ENCODE results near the gene SH3BP5L. TPM values are rescaled to one million over a fixed set of nuclear protein-coding genes. Genes with fewer than 3 reads are reported as not detected.

Gene SH3BP5L
- total and polyA plus RNA-seq, 2 of the 4 experiments (the other 2 are of a cell fraction), result 23.3 to 35.9 TPM

GRCh38 chr1:248837045-248837780 lies 11.5 kb upstream of the SH3BP5L start:
- no peak for DNase-seq
- POLR2A ChIA-PET (ENCODE audit: unreplicated experiment), result interaction anchor here (1.0 kb wide), 1 partner anchor 11 kb away, joined by 4 read pairs; the partner anchor contains the start of gene SH3BP5L
- no peak for TF ChIP-seq MAZ (IDR thresholded peaks at IDR 0.05; ENCODE audit: borderline replicate concordance, low read depth, low read length)
- no peak for TF ChIP-seq USF2 (IDR thresholded peaks at IDR 0.05; ENCODE audit: low read depth, low read length)
- no peak for TF ChIP-seq CTCF (conservative IDR thresholded peaks at IDR 0.05; ENCODE audit: low read depth, low read length)
- no peak for TF ChIP-seq CEBPB (IDR thresholded peaks at IDR 0.05; ENCODE audit: low read depth, low read length)
- TF ChIP-seq RAD21 (IDR thresholded peaks at IDR 0.05; ENCODE audit: low read length), result no peak
- no peak for TF ChIP-seq MAFK (IDR thresholded peaks at IDR 0.05; ENCODE audit: low read depth, low read length)
- TF ChIP-seq MXI1 (IDR thresholded peaks at IDR 0.05; ENCODE audit: borderline replicate concordance, low read depth, low read length), result no peak
- no peak for TF ChIP-seq SMC3 (IDR thresholded peaks at IDR 0.05; ENCODE audit: low read depth, low read length)
- TF ChIP-seq NFE2L2 (IDR thresholded peaks at IDR 0.05; ENCODE audit: low read depth, low read length), result no peak
- no peak for TF ChIP-seq FOS (IDR thresholded peaks at IDR 0.05; ENCODE audit: low read depth, low read length)
- TF ChIP-seq RCOR1 (IDR thresholded peaks at IDR 0.05; ENCODE audit: insufficient replicate concordance, low read length), result no peak
- no peak for TF ChIP-seq BHLHE40 (IDR thresholded peaks at IDR 0.05; ENCODE audit: low read depth, low read length)
- no peak for TF ChIP-seq CHD1 (IDR thresholded peaks at IDR 0.05; ENCODE audit: low read depth, low read length)
- no peak for TF ChIP-seq RFX5 (IDR thresholded peaks at IDR 0.05; ENCODE audit: low read depth, low read length)

More at GRCh38 chr1:248837045-248837780, 11.5 kb upstream of the SH3BP5L start:
- no peaks in the 10 kb centered on the region for H3K9me1 ChIP-seq (ENCODE audit: insufficient read depth, low read length)
- dilution Hi-C loops (cut with HindIII; ENCODE audit: low sequenced_read_pairs, unreplicated experiment) (no loop called here), in situ Hi-C loops (cut with MboI; ENCODE audit: low sequenced_read_pairs) (no loop called here), intact Hi-C loops (cut with micrococcal nuclease) (no loop called here)
- H3K79me1 ChIP-seq (ENCODE audit: low read depth in 1 of 2, low read length in 2 of 2), result peaks cover 16 to 27% of the 10 kb centered on the region in 2 experiments
- peaks cover 7% of the 10 kb centered on the region for H3K4me1 ChIP-seq (ENCODE audit: control insufficient read depth, insufficient read depth, low read length)
- no peak overlapping the region for H2AK9ac ChIP-seq (replicated peaks; ENCODE audit: low read depth, low read length, poor library complexity)
- H2BK120ac ChIP-seq (ENCODE audit: low read depth, low read length), result no peak overlapping the region
- no peak overlapping the region for H2BK20ac ChIP-seq (ENCODE audit: low read depth, low read length)
- no peak overlapping the region for H2AK5ac ChIP-seq (ENCODE audit: low read depth, low read length)
- H3K4me3 ChIP-seq (ENCODE audit: insufficient read depth, low read depth, low read length), result peak overlapping the region; percentile 62
- no peaks in the 10 kb centered on the region for H3K27me3 ChIP-seq (ENCODE audit: control insufficient read depth, insufficient read depth, low read length)
- no peak for ATAC-seq (ENCODE audit: low read depth)
- no peak overlapping the region for H4K5ac ChIP-seq (ENCODE audit: low read depth, low read length)
- no peak overlapping the region for H2BK5ac ChIP-seq (ENCODE audit: low read depth, low read length, poor library complexity, severe bottlenecking)
- no peak overlapping the region for H3K27ac ChIP-seq (ENCODE audit: insufficient read depth, low read length)
- CTCF ChIA-PET, result interaction anchor here (0.9 to 1.5 kb wide), 2 partner anchors 11 to 22 kb away, joined by 3 to 6 read pairs; partner anchors contain the start of genes SH3BP5L and ZNF692
- no peak overlapping the region for H3K14ac ChIP-seq (replicated peaks; ENCODE audit: low read depth, low read length)
- H3K56ac ChIP-seq (ENCODE audit: extremely low read depth, insufficient read depth, low read length), result no peak overlapping the region
- no peak overlapping the region for H3K4ac ChIP-seq (ENCODE audit: low read depth, low read length)
- BruUV-seq (replicated peaks), result no TSS peak
- no CpG with 5 or more reads among the region's 11 CpGs for WGBS, 2 experiments (ENCODE audit: extremely low coverage in 2 of 2, insufficient read length in 1 of 2)
- H4K20me1 ChIP-seq (ENCODE audit: insufficient read depth, low read length), result no peaks in the 10 kb centered on the region
- no peak overlapping the region for H3K18ac ChIP-seq (ENCODE audit: low read depth, low read length)
- peak overlapping the region; percentile 90 for H2AFZ ChIP-seq (replicated peaks; ENCODE audit: low read length, poor library complexity)
- peak overlapping the region; percentile 28; the same call in 1 of the 2 replicates for H3K23ac ChIP-seq (ENCODE audit: low read depth, low read length)
- H4K8ac ChIP-seq (ENCODE audit: low read depth in 2 of 2, low read length in 2 of 2), result peak overlapping the region; percentile 36 to 73; a peak in 2 of 4 replicates
- H2BK15ac ChIP-seq (ENCODE audit: low read depth, low read length), result no peak overlapping the region
- no peaks in the 10 kb centered on the region for H3K9me3 ChIP-seq (ENCODE audit: control insufficient read depth, insufficient read depth, low read length)
- peak overlapping the region; percentile 75 for H3K4me2 ChIP-seq (ENCODE audit: low read depth, low read length)
- no peaks in the 10 kb centered on the region for H3K36me3 ChIP-seq (ENCODE audit: control insufficient read depth, insufficient read depth, low read length)
- H3K9ac ChIP-seq (ENCODE audit: low read depth, low read length), result peak overlapping the region; percentile 36; the same call in 1 of the 2 replicates
- H4K91ac ChIP-seq (ENCODE audit: insufficient read depth, low read depth, low read length), result no peak overlapping the region; the same call in 1 of the 2 replicates

Data from IMR-90 (cell line).